ACHN (cell line): ENCODE results near the gene SH3RF3.
"Not testable (repeated sequence)": the region's sequence is repeated elsewhere in the genome, so short reads cannot be mapped to it uniquely, and the experiment has no call there.

Source experiments
- DNase-seq: peaks from one replicate; pipeline ENCODE4 v3.0.0-alpha.2; 2015
- in situ Hi-C: cut with HindIII; loops from 2 replicates; pipeline ENCODE4 v1.10.0; 2017; ENCODE audit warnings: low sequenced_read_pairs, low pct_ligation_motif_present, low pct_unique_long_range_greater_than_20kb

Gene SH3RF3

GRCh38 chr2:109148991-109149645, 20.1 kb downstream of the SH3RF3 start:
- DNase-seq, result no peak
- in situ Hi-C loops, result no loop called here

- in situ Hi-C loops, result no loop called here
- no peak for DNase-seq
Observed at GRCh38 chr2:109150559-109150958, 21.6 kb downstream of the SH3RF3 start.

GRCh38 chr2:109151519-109151918, 22.5 kb downstream of the SH3RF3 start:
- in situ Hi-C loops, result no loop called here
- no peak for DNase-seq

- in situ Hi-C loops, result no loop called here
- no peak for DNase-seq
Observed at GRCh38 chr2:109153005-109153784, 24.2 kb downstream of the SH3RF3 start.

- DNase-seq, result no peak
- in situ Hi-C loops, result no loop called here
Observed at GRCh38 chr2:109153807-109154206, 24.8 kb downstream of the SH3RF3 start.

GRCh38 chr2:109154226-109154625, 25.2 kb downstream of the SH3RF3 start:
- no peak for DNase-seq
- in situ Hi-C loops, result no loop called here

GRCh38 chr2:109155553-109156451, 26.8 kb downstream of the SH3RF3 start:
- in situ Hi-C loops, result no loop called here
- DNase-seq, result no peak

- in situ Hi-C loops, result no loop called here
- no peak for DNase-seq
Observed at GRCh38 chr2:109157563-109158105, 28.6 kb downstream of the SH3RF3 start.

- no peak for DNase-seq
- in situ Hi-C loops, result no loop called here
Observed at GRCh38 chr2:109158237-109158636, 29.2 kb downstream of the SH3RF3 start.

GRCh38 chr2:109159096-109159495, 30.1 kb downstream of the SH3RF3 start:
- no peak for DNase-seq

GRCh38 chr2:109160714-109161440, 31.9 kb downstream of the SH3RF3 start:
- in situ Hi-C loops, result no loop called here
- DNase-seq, result no peak

More at GRCh38 chr2:109159096-109159495, 30.1 kb downstream of the SH3RF3 start:
- in situ Hi-C loops, result no loop called here

GRCh38 chr2:109162367-109162766, 33.4 kb downstream of the SH3RF3 start:
- in situ Hi-C loops, result not testable (repeated sequence)

GRCh38 chr2:109162999-109163398, 34.0 kb downstream of the SH3RF3 start:
- in situ Hi-C loops, result no loop called here
- DNase-seq, result no peak

More at GRCh38 chr2:109162367-109162766, 33.4 kb downstream of the SH3RF3 start:
- DNase-seq, result not testable (repeated sequence)

- no peak for DNase-seq
- in situ Hi-C loops, result no loop called here
Observed at GRCh38 chr2:109164311-109164710, 35.3 kb downstream of the SH3RF3 start.

GRCh38 chr2:109164739-109165221, 35.8 kb downstream of the SH3RF3 start:
- DNase-seq, result no peak
- in situ Hi-C loops, result no loop called here

GRCh38 chr2:109166811-109167210, 37.8 kb downstream of the SH3RF3 start:
- in situ Hi-C loops, result no loop called here
- no peak for DNase-seq

GRCh38 chr2:109168086-109168485, 39.1 kb downstream of the SH3RF3 start:
- no peak for DNase-seq
- in situ Hi-C loops, result no loop called here

GRCh38 chr2:109168716-109169115, 39.7 kb downstream of the SH3RF3 start:
- in situ Hi-C loops, result no loop called here
- no peak for DNase-seq
